Thymus (tissue), 11 donors: Measurements from ENCODE around the gene ELP4. TPM values are rescaled to one million over a fixed set of nuclear protein-coding genes. Genes with fewer than 3 reads are reported as not detected.

Experiments
- DNase-seq, 9 donors: peaks; one replicate each; pipeline ENCODE4 v3.0.0-alpha.2; 2013; ENCODE audit warnings: low spot score in 9 of 9, low read depth in 6 of 9, missing footprints in 1 of 9
- H3K27ac ChIP-seq, 2 donors: one replicate each; pipeline ENCODE4 v1.5.1; 2013; ENCODE audit warnings: control low read depth in 1 of 2, low read depth in 1 of 2, low read length in 1 of 2, mild to moderate bottlenecking in 1 of 2, moderate library complexity in 1 of 2
- H3K27me3 ChIP-seq, 2 donors: one replicate each; pipeline ENCODE4 v1.5.1; 2013; ENCODE audit warnings: low read length in 1 of 2; ENCODE audit not compliant: control insufficient read depth in 2 of 2, insufficient read depth in 1 of 2
- H3K36me3 ChIP-seq, 2 donors: one replicate each; pipeline ENCODE4 v1.5.1; 2013; ENCODE audit warnings: low read length in 1 of 2, mild to moderate bottlenecking in 1 of 2, moderate library complexity in 1 of 2; ENCODE audit not compliant: control insufficient read depth in 2 of 2, insufficient read depth in 2 of 2
- H3K4me1 ChIP-seq, 2 donors: one replicate each; pipeline ENCODE4 v1.5.1; 2013; ENCODE audit warnings: low read length in 2 of 2; ENCODE audit not compliant: control insufficient read depth in 2 of 2, insufficient read depth in 2 of 2
- H3K4me3 ChIP-seq, 2 donors: one replicate each; pipeline ENCODE4 v1.5.1; 2013; ENCODE audit warnings: low read length in 2 of 2, control low read depth in 1 of 2, mild to moderate bottlenecking in 1 of 2
- H3K9me3 ChIP-seq, 2 donors: one replicate each; pipeline ENCODE4 v1.5.1; 2013; ENCODE audit warnings: low read length in 1 of 2, mild to moderate bottlenecking in 1 of 2; ENCODE audit not compliant: control insufficient read depth in 2 of 2, insufficient read depth in 1 of 2
- WGBS: extraction: QIAGEN DNeasy Blood & Tissue Kit; methylation state at CpG from one replicate; pipeline ENCODE4 v1.1.7; 2013; 5-methylcytosine and 5-hydroxymethylcytosine counted together
- polyA plus RNA-seq: library from polyadenylated mRNA; stranded (reverse); fragments of 200-250 nt; gene quantifications from one replicate; pipeline ENCODE4 v1.2.3, GENCODE V29; 2013
- total RNA-seq: library from RNA; stranded (reverse); fragments of 120-200 nt; gene quantifications from one replicate; pipeline ENCODE4 v1.2.4, GENCODE V29; 2013
- donor health status: healthy.

Gene ELP4
- total and polyA plus RNA-seq, 2 donors = 20.6 to 26.8 TPM

DNA sequence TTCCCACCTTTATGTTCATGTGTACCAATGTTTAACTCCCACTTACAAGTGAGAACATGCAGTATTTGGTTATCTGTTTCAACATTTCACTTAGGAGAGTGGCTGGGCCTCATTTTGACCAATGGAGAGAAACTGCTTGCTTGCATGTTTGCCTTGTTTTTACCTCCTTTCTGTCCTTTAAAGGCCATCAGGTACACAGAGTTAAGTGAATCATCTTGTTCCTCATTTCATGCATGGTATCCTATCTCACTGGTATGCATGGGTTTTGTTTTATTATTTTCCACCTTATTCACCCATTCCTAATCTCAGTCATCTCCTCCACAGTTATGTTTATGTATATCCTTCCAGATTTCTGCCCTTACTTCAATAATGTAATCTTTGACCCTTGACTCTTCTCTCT, 101.0 kb downstream of the ELP4 start:
- no peaks in the 10 kb centered on the region for H3K36me3 ChIP-seq
- DNase-seq = no peak
- H3K9me3 ChIP-seq = no peaks in the 10 kb centered on the region
- H3K27me3 ChIP-seq = no peaks in the 10 kb centered on the region
- no peaks in the 10 kb centered on the region for H3K4me1 ChIP-seq
- no peak overlapping the region for H3K27ac ChIP-seq
- H3K4me3 ChIP-seq = no peak overlapping the region

DNA sequence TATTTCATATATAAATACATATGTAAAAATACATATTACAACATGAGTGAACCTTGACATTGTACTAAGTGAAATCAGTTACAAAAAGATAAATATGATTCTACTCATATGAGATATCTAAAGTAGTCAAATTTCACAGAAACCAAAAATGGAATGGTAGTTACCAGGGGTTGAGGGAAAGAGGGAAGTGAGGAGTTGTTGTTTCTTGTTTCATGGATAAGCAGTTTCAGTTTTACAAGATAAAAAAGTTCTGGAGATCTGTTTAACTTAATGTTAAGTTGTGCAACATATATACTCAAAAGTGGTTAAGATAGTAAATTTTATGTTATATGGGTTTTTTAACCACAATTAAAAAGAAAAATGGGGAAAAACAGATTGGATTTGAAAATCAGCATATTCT, 107.7 kb downstream of the ELP4 start:
- no peaks in the 10 kb centered on the region for H3K9me3 ChIP-seq
- no peaks in the 10 kb centered on the region for H3K27me3 ChIP-seq
- no peak overlapping the region for H3K4me3 ChIP-seq
- no peaks in the 10 kb centered on the region for H3K36me3 ChIP-seq
- H3K27ac ChIP-seq = no peak overlapping the region
- DNase-seq = no peak
- H3K4me1 ChIP-seq = no peaks in the 10 kb centered on the region

DNA sequence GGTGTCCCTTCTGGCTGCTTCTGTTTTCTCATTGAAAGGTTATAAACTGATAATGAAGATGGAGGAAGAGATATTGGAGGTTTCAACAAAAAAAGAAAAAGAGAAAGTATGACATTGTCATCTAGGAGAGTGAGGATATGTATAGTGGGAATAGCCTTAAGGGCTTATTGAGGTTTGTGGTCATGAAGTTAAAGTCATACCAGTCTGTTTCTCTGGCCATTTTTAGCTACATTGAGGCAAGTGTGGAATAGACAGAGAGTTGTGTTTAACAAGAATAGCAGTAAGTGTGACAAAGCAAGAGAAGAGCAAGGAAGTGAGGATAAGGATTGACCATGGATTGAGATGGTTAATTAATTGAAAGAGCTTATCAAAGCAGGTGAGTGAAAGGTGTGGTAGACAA, 110.4 kb downstream of the ELP4 start:
- DNase-seq = no peak
- H3K4me3 ChIP-seq = no peak overlapping the region
- no peak overlapping the region for H3K27ac ChIP-seq
- no peaks in the 10 kb centered on the region for H3K4me1 ChIP-seq
- no peaks in the 10 kb centered on the region for H3K27me3 ChIP-seq
- H3K36me3 ChIP-seq = no peaks in the 10 kb centered on the region
- H3K9me3 ChIP-seq = no peaks in the 10 kb centered on the region

DNA sequence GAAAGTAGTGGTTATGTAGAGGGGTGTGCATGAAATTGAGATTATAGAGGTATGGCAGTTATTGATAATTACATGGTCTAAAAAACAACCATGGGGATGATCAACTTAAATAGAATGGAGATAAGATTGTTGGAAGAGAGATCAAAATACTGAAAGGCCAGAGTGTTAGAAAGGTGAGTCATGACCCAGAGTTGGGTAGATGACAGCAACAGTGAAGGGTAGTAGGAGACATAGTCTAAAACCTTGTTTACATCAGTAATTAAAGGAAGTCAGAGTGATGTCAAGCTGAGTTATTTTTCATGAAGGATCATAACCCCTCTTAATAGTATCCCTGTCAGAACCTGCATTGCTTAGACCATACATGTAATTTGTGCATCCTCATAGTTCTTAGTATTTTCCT, 110.9 kb downstream of the ELP4 start:
- no peaks in the 10 kb centered on the region for H3K4me1 ChIP-seq
- H3K36me3 ChIP-seq = no peaks in the 10 kb centered on the region
- no peaks in the 10 kb centered on the region for H3K9me3 ChIP-seq
- no peak overlapping the region for H3K4me3 ChIP-seq
- no peak for DNase-seq
- H3K27me3 ChIP-seq = no peaks in the 10 kb centered on the region
- no peak overlapping the region for H3K27ac ChIP-seq

DNA sequence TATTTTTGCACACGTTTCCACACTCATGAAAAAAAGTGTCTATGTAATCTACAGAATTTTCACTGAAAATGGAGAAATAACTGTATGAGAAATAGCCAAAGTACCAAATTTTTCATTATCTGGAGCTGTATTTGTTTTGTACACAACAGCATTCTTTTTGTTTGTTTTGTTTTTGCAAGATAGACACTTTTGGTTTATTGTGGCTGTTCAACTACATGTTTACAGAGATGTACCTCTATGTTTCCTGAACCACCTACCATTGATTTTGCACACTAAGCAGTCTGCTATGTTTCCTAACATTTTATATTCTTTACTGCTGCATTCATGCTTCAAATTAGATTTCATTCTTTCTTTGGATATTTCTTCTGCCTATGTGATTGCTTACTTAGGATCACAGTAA, 116.3 kb downstream of the ELP4 start:
- H3K36me3 ChIP-seq = no peaks in the 10 kb centered on the region
- H3K4me3 ChIP-seq = no peak overlapping the region
- H3K9me3 ChIP-seq = no peaks in the 10 kb centered on the region
- no peaks in the 10 kb centered on the region for H3K27me3 ChIP-seq
- H3K4me1 ChIP-seq = no peaks in the 10 kb centered on the region
- no peak for DNase-seq
- 100% methylated on average over 1 of the region's 1 CpG for WGBS
- no peak overlapping the region for H3K27ac ChIP-seq

DNA sequence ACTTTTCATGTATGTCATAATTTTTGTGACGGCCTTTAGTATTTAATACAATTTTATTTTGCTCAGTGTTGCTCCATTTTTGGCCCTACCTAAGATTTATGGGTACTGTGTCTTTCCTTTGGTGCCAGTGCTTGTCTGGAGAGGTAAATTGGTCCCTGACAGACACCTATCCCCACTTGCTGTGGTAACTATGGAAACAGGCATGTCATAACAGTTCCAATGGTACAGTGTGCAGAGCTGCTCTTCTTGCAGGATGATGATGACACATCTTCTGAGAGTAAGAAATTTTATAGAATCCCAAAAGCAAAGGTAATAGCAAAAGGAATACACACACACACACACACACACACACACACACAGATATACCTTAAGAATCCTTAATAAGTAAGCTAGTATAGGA, 118.5 kb downstream of the ELP4 start:
- H3K9me3 ChIP-seq = no peaks in the 10 kb centered on the region
- 96% methylated on average over 1 of the region's 1 CpG for WGBS
- H3K36me3 ChIP-seq = no peaks in the 10 kb centered on the region
- no peak overlapping the region for H3K27ac ChIP-seq
- no peak overlapping the region for H3K4me3 ChIP-seq
- H3K4me1 ChIP-seq = no peaks in the 10 kb centered on the region
- H3K27me3 ChIP-seq = no peaks in the 10 kb centered on the region
- no peak for DNase-seq

DNA sequence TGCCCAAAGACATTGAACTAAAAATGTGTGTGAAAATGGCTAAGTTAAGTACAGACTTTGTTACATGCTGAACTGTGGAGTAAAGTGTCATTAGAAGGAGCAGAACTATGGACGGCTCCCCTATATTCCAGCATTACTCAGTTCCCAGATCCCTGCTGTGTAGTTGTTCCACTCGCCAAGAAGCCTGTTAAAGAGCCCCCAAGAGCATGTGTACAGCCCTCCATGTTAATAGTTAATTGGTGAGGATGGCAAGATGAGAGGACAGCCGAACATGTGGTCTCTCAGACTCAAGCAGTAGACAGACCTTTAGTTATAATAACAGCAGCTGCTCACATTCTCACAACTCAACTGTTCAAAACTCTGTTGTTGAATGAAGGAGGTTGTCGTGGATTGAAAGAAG, 127.4 kb downstream of the ELP4 start:
- H3K9me3 ChIP-seq = no peaks in the 10 kb centered on the region
- WGBS = 98% methylated on average over 4 of the region's 4 CpGs
- no peak for DNase-seq
- no peak overlapping the region for H3K4me3 ChIP-seq
- no peaks in the 10 kb centered on the region for H3K27me3 ChIP-seq
- H3K27ac ChIP-seq = no peak overlapping the region
- no peaks in the 10 kb centered on the region for H3K36me3 ChIP-seq
- H3K4me1 ChIP-seq = no peaks in the 10 kb centered on the region

DNA sequence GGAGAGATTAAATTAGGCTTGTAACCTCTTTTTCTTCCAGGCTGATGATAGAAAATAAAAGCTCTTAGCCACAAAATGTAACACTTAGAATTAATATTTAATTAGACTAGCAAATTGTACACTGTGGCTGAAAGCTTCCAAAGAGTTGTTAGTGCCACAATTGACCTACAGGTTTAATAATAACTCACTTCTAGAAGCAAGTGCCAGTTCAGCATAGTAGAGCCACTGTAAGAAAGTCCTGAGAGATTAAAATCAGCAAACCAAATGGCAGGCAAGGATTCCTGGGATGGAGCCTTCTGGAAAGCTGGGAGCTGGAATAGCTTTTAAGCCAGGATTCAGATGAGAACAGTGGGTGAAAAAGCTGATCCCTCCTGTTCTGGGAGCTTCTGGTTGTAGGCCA, 131.0 kb downstream of the ELP4 start:
- Histone ChIP-seq H3K4me1 (no peaks in the 10 kb centered on the region), H3K4me3 (no peak overlapping the region), H3K27me3 (no peaks in the 10 kb centered on the region), H3K27ac (no peak overlapping the region), H3K9me3 (no peaks in the 10 kb centered on the region), H3K36me3 (no peaks in the 10 kb centered on the region)
- no peak for DNase-seq

DNA sequence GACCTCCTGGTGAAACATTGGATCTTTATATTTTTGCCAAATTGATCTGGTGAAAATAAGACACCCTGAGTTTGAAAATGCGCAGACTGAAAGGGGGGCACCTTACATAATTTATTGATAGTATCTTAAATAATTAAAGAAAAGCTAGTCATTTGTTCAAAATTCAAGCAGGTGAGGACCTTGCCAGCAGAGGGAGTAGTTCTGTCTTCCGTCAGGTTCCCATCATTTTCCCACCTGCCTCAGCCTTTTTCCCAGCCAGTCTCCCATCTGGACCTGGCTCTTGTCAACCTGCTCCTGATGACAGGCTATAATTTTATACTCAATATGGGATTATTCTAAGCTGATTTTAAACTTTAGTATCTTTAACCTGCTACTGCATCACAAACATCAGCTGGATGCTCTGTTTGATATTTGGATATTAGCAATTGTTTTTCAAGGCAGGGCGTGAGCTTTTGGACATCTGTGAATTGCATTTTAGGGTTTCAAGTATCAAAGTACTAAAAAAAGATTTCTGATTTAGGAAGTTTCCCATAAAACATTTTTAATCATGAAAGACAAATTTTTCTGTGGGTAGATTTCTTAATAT, 132.0 kb downstream of the ELP4 start:
- peak in 1 of 9 donors; percentile 2 for DNase-seq
- Histone ChIP-seq H3K4me1 (no peaks in the 10 kb centered on the region), H3K36me3 (no peaks in the 10 kb centered on the region), H3K9me3 (no peaks in the 10 kb centered on the region), H3K27me3 (no peaks in the 10 kb centered on the region), H3K4me3 (no peak overlapping the region), H3K27ac (no peak overlapping the region)
- WGBS = 98% methylated on average over 3 of the region's 3 CpGs

DNA sequence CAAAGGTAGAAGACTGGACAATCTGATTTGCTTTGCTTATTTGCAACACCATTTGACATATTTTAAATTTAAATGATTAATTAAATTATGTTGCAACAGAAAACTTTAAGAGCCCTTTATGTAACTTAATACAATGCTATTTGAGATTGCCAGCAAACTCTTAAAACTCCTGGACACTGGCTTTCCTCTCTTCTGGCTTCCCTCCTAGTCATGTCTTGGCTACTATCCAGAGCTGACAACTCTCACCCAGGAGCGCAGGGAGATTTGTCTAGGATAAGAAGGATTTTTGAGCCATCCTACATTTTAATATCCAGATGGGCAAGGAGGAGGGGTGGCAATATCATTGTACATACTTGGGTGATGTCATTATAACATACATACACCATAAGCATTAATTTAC, 134.3 kb downstream of the ELP4 start:
- Histone ChIP-seq H3K4me3 (no peak overlapping the region), H3K27ac (no peak overlapping the region), H3K4me1 (no peaks in the 10 kb centered on the region), H3K27me3 (no peaks in the 10 kb centered on the region), H3K9me3 (no peaks in the 10 kb centered on the region), H3K36me3 (no peaks in the 10 kb centered on the region)
- no peak for DNase-seq
- 92% methylated on average over 1 of the region's 1 CpG for WGBS
